Cerebellar nuclear complex (tissue), 1 donor: ENCODE measurements around the gene DPPA2.
"Not testable (repeated sequence)": the region's sequence is repeated elsewhere in the genome, so short reads cannot be mapped to it uniquely, and the experiment has no call there.

Experiments
- DNase-seq, 2 experiments: peaks; one replicate each; lab custom pipeline; 2025; lab: John Stamatoyannopoulos, UW

DPPA2 gene

DNA sequence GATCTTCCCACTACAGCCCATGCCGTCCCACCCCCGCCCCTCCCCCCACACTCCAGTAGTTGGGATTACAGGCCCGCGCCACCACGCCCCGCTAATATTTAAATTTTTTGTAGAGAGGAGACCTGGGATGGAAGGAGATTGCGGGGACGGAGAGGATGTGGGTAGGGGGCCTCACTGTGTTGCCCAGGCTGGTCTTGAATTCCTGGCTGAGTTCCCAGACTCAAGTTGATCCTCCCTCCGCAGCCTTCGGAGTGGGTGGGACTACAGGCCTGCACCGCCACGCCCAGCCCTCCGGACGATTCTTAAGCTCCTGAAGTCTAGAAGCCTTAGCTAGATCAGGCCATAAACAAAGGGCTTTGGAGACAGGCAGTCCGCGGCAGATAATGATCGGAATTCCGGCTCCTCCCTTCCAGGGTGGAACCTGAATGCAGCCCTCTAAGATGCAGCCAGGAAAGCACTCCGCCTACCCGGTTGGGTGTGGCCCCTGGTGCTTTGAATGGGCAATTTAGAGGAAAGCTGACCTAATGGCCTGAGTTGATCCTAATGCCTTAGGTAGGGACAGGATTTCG lies at the start of gene DPPA2:
TSS of gene DPPA2 (minus strand) at position 356 of the 569 bp plus-strand sequence. CDS start 1,975 bp downstream, outside the sequence.
- no peak for DNase-seq

DNA sequence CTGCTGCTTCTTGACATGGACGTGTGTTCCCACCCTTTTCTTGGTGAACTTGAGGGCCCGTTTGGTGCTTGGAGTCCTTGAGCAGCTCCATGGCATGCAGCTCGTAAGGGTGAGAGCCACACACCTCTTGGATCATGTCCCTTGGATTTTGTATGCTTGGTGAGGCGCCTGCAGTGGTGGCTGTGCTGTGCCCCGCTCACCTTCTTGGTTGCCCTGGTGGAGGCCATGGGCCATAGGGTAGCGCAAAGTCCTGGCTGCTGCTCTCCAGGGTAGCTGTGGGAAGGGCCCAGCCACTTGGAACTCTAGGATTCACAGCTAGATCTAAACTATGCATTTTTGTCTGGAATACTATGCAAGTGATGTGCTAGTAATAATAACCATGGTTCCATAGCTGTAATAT lies 47.8 kb upstream of the DPPA2 start:
- no peak for DNase-seq

DNA sequence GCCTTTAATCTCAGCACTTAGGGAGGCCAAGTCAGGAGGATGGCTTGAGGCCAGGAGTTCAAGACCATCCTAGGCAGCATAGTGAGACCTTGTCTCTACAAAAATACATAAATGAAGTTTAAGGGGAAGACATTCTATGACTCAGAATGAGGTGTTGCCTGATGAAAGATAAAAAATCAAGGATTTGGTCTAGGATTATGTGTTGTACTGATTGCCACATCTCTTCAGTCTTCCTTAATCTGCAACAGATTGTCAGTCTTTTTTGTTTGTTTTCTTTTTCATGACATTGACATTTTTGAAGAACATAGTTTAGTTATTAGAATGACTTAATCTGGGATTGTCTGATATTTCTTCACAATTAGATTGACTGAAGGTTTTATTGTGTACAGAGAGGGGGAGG lies 47.3 kb upstream of the DPPA2 start:
- DNase-seq = no peak

- no peak for DNase-seq
Measured at GRCh38 chr3:109362823-109363222, 46.5 kb upstream of the DPPA2 start.

DNA sequence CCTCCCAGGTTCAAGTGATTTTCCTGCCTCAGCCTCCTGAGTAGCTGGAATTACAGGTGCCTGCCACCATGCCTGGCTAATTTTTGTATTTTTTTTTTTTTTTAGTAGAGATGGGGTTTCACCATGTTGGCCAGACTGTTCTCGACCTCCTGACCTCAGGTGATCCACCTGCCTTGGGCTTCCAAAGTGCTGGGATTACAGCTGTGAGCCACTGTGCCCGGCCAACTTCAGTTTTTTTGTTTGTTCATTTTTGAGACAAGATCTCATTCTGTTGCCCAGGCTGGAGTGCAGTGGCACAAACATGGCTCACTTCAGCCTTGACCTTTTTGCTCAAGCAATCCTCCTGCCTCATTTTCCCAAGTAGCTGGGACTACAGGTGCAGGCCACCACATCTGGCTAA lies 42.5 kb upstream of the DPPA2 start:
- not testable (repeated sequence) for DNase-seq

DNA sequence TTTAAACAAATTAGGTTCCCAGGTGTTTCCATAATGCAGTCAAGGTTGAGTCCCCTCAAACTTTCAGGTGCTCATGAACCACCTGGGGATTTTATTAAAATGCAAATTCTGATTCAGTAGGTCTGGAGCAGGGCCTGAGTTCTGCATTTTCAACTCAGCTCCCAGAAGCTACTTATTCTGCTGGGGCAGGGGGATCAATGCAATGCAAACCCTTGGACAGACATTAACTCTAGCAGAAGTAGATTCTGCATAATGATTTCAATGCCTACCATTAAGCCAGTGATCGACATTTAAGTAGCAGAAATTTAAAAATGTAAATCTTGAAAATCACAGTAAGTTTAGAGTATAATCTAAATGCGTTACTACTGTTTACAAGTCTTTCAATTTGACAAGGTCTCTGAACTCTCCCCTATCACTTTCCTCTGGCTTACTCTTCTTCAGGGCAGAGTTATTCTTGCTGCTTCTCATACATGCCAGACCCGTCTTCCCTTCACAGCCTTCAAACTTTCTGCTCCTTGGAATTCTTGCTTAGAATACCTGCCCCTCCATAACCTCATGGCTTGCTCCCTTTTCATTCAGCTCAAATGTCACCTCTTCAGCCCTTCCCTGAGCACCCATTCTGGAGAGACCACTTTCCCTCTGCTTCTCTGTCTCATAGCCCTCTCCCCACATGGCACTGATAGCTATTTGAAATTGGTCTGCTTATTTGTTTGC lies 40.3 kb upstream of the DPPA2 start:
- DNase-seq = no peak

DNA sequence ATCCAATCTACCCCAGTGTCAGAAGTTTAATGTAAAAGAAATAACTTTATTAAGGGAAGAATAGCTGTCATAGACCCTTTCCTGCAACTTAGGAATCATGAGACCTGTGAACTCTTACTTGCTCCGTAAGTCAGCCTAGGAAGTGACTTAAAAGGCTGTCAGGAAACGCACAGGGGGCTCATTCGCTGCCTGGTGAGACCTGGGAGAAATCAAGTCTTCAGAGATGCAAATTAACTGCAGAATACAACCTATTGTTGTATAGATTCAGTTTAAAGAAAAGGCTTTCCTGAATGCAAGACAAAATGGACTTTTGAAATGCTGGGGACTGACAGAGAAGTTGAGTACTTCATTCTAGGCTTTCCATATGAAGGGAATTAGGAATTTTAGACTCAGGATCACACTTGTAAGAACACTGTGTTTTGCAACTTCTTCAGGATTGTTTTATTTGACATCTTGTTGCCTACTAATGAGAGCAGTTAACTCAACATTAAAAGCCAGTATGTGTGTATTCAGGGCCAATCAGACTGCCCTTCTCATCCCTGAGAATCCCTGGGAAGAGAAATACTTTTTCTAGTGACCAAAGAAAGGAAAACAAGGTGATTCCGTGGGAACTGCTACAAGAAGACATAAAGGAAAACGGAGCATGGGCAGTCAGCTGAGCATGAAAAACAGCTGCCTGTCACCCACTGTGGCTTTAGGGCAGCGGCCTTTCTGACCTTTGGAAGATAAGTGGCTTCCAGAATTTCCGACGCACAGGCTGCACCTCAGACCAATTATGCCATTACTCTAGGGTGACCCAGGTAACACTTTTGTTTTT lies 39.5 kb upstream of the DPPA2 start:
- no peak for DNase-seq

- no peak for DNase-seq
Measured at GRCh38 chr3:109353057-109353456, 36.7 kb upstream of the DPPA2 start.

DNA sequence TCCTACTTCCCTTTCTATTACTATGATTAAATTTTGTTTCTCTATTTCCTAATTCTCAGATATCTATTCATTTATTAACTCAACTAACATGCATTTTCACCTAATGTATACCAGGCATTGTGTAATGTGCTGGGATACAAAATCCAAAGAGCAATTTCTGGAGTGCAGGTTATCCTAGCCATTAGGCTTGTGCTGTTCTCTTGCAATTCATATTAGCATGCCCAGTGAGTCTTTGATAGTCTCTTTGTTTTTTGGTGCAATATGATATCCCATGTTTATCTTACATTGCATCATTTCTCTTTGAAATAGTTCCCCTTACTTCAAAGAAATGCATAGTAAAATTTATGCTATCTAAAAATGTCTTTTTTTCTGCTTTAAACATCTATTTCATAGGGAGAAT lies 34.9 kb upstream of the DPPA2 start:
- no peak for DNase-seq

- no peak for DNase-seq
Measured at GRCh38 chr3:109346770-109347295, 30.5 kb upstream of the DPPA2 start.

- DNase-seq = no peak
Measured at GRCh38 chr3:109346099-109346498, 29.8 kb upstream of the DPPA2 start.

GRCh38 chr3:109339714-109340648 lies 23.7 kb upstream of the DPPA2 start:
- no peak for DNase-seq

DNA sequence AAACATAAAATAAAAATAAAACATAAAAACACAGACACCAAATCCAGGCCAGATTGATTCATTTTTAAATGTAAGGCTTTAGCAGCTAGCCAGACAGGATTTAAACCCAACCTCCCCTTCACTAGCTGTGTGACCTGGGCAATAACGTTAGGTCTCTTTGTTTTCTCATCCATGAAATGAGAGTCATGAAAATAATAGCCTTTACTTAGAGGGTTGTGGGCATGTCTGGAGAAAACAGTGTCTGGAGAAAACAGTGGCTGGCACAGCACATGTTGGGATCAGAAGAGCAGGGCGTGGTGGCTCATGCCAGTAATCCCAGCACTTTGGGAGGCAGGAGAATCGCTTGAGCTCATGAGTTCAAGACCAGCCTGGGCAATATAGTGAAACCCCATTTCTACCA lies 22.9 kb upstream of the DPPA2 start:
- no peak for DNase-seq

GRCh38 chr3:109338322-109338721 lies 22.0 kb upstream of the DPPA2 start:
- no peak for DNase-seq

DNA sequence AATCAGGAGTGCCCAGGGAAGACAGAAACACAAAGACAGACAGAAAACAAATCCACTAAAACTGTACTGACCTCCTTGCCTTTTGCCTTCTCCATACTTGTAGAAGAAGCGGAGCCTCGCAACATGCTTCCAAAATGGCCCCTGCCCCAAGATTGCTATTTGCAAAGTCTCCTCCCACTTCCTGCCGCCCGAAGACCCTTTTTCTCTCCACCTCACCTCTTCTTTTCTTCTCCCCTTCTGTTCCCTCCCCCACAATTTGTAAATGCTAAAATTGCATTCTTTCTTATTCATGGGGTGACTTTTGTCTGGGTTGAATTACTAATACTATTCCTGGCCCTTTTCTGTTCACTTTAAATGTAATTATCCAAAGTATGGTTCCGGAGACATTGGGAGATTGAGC lies 21.1 kb upstream of the DPPA2 start, which contains the start of gene DPPA4:
TSS of gene DPPA4 (minus strand) at position 154 of the 400 bp plus-strand sequence. CDS start at position 125, 29 bp downstream.
- DNase-seq = no peak

DNA sequence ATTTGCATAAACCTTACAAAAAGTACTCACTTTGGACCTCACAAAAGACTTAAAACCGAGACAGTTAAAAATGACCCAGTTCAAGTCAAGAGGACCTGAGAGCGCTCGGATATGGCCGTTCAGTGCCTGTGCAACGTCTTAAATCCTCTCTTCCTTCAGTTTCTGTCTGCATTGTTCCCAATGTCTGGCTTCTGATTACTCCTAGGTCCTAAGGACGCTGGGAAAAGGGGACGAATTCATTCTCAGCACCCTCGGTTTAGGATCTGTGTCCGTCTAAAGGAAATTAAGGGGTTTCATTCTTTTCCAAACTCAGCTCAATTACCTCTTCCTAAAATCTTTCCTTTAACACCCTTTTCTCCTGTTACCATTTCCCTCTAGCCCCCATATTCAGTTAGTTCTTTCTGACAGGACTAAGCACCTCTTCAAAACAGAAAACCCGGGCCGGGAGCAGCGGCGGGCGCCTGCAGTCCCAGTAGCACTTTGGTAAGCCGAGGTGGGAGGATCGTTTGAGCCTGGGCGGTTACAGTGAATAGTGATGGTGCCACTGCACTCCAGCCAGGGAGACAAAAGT lies 20.1 kb upstream of the DPPA2 start:
- DNase-seq = no peak

GRCh38 chr3:109334572-109334971 lies 18.3 kb upstream of the DPPA2 start:
- DNase-seq = no peak

DNA sequence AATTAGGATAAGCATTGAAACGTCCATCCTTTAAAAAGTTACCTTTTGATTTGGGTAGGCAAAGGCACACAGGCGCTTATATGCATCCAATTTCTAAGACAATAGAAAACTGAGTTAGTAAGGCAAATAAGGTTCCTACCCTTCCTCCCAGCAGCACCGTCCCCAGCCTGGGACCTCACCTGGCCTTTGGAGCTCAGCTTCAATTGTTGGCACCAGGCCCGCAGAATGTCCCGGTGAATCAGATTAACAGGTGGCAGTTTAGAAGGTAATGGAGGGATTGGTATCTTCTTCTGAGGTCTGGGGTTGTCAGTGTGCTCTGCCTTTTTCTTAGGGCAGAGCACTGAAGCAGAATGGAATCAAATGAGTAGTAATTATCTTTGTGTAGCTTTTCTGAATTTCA lies 15.4 kb upstream of the DPPA2 start:
- no peak for DNase-seq

DNA sequence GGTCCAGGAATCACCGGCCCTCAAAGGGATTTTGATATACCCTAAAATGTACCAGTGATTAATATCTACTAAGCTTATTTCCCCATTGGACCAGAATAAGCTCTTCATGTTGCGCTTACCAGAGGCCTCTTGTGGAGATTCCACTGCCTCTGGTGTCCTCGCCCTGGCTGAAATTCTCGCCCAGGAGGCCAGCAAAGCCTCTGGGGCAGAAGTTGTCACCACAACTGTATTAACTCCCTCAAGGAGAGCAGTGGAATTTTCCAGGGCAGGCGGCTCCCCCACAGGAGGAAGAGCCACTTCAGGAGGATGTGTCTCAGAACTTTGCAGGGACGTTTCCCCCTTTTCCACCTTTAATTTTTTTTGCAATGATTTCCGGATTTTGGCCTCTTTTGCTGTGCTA lies 14.1 kb upstream of the DPPA2 start:
- no peak for DNase-seq

DNA sequence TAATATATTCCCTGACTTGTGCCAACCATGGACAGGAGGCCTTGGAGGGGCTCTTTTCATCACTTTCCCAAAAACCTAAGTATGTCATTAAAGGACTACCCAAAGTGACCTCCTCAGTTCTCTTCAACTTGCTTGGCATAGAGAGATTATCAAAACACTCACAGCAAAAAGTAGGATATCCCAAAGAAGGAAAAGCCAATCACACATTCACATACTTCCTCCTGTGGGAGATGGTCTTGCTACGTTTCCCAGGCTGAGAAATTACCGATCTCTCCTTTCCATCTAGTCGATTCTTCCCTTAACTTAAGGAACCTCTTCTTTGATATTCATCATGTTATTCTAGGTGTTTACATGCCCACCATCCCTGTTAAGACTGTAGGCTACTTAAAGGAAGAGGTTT lies 11.9 kb upstream of the DPPA2 start:
- no peak for DNase-seq

- no peak for DNase-seq
Measured at GRCh38 chr3:109325657-109326056, 9.3 kb upstream of the DPPA2 start.
